Measurements from ENCODE around the gene STYX.

STYX gene

GRCh38 chr14:52729925-52730708 lies at the start of gene STYX:
Gene STYX, plus strand, starts transcription at chr14:52730166. Its CDS starts 309 bp downstream, at chr14:52730475.
- peak; percentile 97 for DNase-seq (ENCODE audit: low read depth)

GRCh38 chr14:52683985-52684520 lies 45.9 kb upstream of the STYX start:
- DNase-seq (ENCODE audit: low read depth): no peak

GRCh38 chr14:52686176-52686575 lies 43.8 kb upstream of the STYX start:
- DNase-seq (ENCODE audit: low read depth): no peak

GRCh38 chr14:52690983-52691760 lies 38.8 kb upstream of the STYX start:
- DNase-seq (ENCODE audit: low read depth): no peak

GRCh38 chr14:52692248-52692962 lies 37.6 kb upstream of the STYX start:
- DNase-seq (ENCODE audit: low read depth): no peak

- DNase-seq (ENCODE audit: low read depth): no peak
Measured at GRCh38 chr14:52693036-52693435, 36.9 kb upstream of the STYX start.

- DNase-seq (ENCODE audit: low read depth): no peak
Measured at GRCh38 chr14:52693532-52693931, 36.4 kb upstream of the STYX start.

GRCh38 chr14:52694761-52695480 lies 35.0 kb upstream of the STYX start:
- peak; percentile 45 for DNase-seq (ENCODE audit: low read depth)

- peak; percentile 47 for DNase-seq (ENCODE audit: low read depth)
Measured at GRCh38 chr14:52695481-52696091, 34.4 kb upstream of the STYX start, which contains the start of gene ERO1A. Gene ERO1A, minus strand, starts transcription at chr14:52695558. Its CDS starts 77 bp downstream, at chr14:52695481.

GRCh38 chr14:52700701-52701172 lies 29.2 kb upstream of the STYX start:
- no peak for DNase-seq (ENCODE audit: low read depth)

- DNase-seq (ENCODE audit: low read depth): no peak
Measured at GRCh38 chr14:52701223-52701622, 28.7 kb upstream of the STYX start.

GRCh38 chr14:52703225-52703624 lies 26.7 kb upstream of the STYX start:
- no peak for DNase-seq (ENCODE audit: low read depth)

- DNase-seq (ENCODE audit: low read depth): no peak
Measured at GRCh38 chr14:52703664-52704063, 26.3 kb upstream of the STYX start.

GRCh38 chr14:52706286-52706685 lies 23.7 kb upstream of the STYX start:
- DNase-seq (ENCODE audit: low read depth): no peak

GRCh38 chr14:52706724-52707706 lies 23.0 kb upstream of the STYX start, which contains the start of gene PSMC6:
Gene PSMC6, plus strand, starts transcription at chr14:52707200. Its CDS starts 20 bp downstream, at chr14:52707220.
- DNase-seq (ENCODE audit: low read depth): peak; percentile 91

- DNase-seq (ENCODE audit: low read depth): no peak
Measured at GRCh38 chr14:52711666-52712065, 18.3 kb upstream of the STYX start.

GRCh38 chr14:52716155-52716554 lies 13.8 kb upstream of the STYX start:
- no peak for DNase-seq (ENCODE audit: low read depth)

GRCh38 chr14:52723514-52724359 lies 6.2 kb upstream of the STYX start:
- no peak for DNase-seq (ENCODE audit: low read depth)

- no peak for DNase-seq (ENCODE audit: low read depth)
Measured at GRCh38 chr14:52724360-52724644, 5.7 kb upstream of the STYX start.
